Liver (tissue), 3 donors: ENCODE measurements around the gene ALG1L2.

ENCODE experiments used
- ATF3 ChIP-seq: IDR thresholded peaks from 2 replicates; pipeline ENCODE4 v1.6.1; 2016; ENCODE audit warnings: antibody characterized with exemption
- CTCF ChIP-seq: fragments of 150-350 bp; IDR thresholded peaks from 2 replicates; pipeline ENCODE4 v1.5.1; 2017; ENCODE audit warnings: improper control_type of control experiment, low read depth, low read length; ENCODE audit not compliant: missing input control
- EGR1 ChIP-seq, 2 donors: IDR thresholded peaks; 2 replicates each; pipeline ENCODE4 v1.6.1; 2016 to 2018; ENCODE audit warnings: antibody characterized with exemption in 2 of 2, low read depth in 2 of 2
- FOXA1 ChIP-seq: IDR thresholded peaks from 2 replicates; pipeline ENCODE4 v1.6.1; 2016; ENCODE audit warnings: antibody characterized with exemption
- FOXA2 ChIP-seq: IDR thresholded peaks from 2 replicates; pipeline ENCODE4 v1.6.1; 2016; ENCODE audit warnings: antibody characterized with exemption
- GABPA ChIP-seq, 2 donors: IDR thresholded peaks in 1 of 2; conservative IDR thresholded peaks in 1 of 2; 2 replicates each; pipeline ENCODE4 v1.6.1; 2016; ENCODE audit warnings: antibody characterized with exemption in 2 of 2, mild to moderate bottlenecking in 1 of 2, moderate library complexity in 1 of 2
- JUND ChIP-seq, 2 donors: IDR thresholded peaks; 2 replicates each; pipeline ENCODE4 v1.6.1; 2016; ENCODE audit warnings: antibody characterized with exemption in 2 of 2
- MAX ChIP-seq: IDR thresholded peaks from 2 replicates; pipeline ENCODE4 v1.6.1; 2016; ENCODE audit warnings: antibody characterized with exemption
- NR2F2 ChIP-seq: IDR thresholded peaks from 2 replicates; pipeline ENCODE4 v1.6.1; 2016; ENCODE audit warnings: antibody characterized with exemption
- RAD21 ChIP-seq, 2 donors: IDR thresholded peaks; 2 replicates each; pipeline ENCODE4 v1.6.1; 2016; ENCODE audit warnings: antibody characterized with exemption in 2 of 2, mild to moderate bottlenecking in 2 of 2
- SP1 ChIP-seq: IDR thresholded peaks from 2 replicates; pipeline ENCODE4 v1.6.1; 2018; ENCODE audit warnings: antibody characterized with exemption, mild to moderate bottlenecking
- TAF1 ChIP-seq: conservative IDR thresholded peaks from 2 replicates; pipeline ENCODE4 v1.6.1; 2016; ENCODE audit warnings: antibody characterized with exemption, mild to moderate bottlenecking
- TF ChIP-seq, protein P1 (sequence below): IDR thresholded peaks from 2 replicates; pipeline ENCODE4 v1.6.1; 2016; ENCODE audit warnings: antibody characterized with exemption, mild to moderate bottlenecking
- TF ChIP-seq, protein P2 (sequence below): IDR thresholded peaks from 2 replicates; pipeline ENCODE4 v1.6.1; 2016; ENCODE audit warnings: antibody characterized with exemption
- donor health status: healthy.
- donor health status: healthy.

DNA sequence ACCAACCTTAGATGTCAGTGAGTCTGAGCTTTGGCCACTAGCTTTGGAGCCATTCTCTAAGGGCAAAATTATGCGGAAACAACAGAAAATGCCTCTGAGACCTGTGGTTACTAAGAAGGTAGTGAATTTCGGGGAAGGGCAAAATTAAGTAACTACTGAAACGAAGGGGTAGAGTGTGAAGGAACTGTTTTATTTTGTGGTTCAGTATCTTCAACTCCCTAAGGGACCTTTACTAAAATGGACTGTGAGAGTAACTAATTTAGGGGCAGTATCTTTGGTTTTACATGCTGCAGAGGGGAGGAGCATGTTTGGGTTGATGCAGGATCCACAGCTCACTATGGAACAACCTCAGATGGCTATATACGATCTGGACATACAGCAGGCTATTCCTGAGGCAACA is 8.0 kb upstream of the ALG1L2 start:
- TF ChIP-seq CTCF (no peak), ATF3 (no peak), SP1 (no peak), EGR1 (IDR thresholded peaks at IDR 0.05; ENCODE audit: low read depth in 2 of 2) (no peak), MAX (no peak), FOXA1 (no peak), TAF1 (no peak), GABPA (IDR thresholded peaks at IDR 0.05 in 1 of 2, conservative IDR thresholded peaks at IDR 0.05 in 1 of 2) (no peak), RAD21 (IDR thresholded peaks at IDR 0.05) (no peak), JUND (IDR thresholded peaks at IDR 0.05) (no peak), FOXA2 (no peak), NR2F2 (no peak)
- TF ChIP-seq, protein P1, sequence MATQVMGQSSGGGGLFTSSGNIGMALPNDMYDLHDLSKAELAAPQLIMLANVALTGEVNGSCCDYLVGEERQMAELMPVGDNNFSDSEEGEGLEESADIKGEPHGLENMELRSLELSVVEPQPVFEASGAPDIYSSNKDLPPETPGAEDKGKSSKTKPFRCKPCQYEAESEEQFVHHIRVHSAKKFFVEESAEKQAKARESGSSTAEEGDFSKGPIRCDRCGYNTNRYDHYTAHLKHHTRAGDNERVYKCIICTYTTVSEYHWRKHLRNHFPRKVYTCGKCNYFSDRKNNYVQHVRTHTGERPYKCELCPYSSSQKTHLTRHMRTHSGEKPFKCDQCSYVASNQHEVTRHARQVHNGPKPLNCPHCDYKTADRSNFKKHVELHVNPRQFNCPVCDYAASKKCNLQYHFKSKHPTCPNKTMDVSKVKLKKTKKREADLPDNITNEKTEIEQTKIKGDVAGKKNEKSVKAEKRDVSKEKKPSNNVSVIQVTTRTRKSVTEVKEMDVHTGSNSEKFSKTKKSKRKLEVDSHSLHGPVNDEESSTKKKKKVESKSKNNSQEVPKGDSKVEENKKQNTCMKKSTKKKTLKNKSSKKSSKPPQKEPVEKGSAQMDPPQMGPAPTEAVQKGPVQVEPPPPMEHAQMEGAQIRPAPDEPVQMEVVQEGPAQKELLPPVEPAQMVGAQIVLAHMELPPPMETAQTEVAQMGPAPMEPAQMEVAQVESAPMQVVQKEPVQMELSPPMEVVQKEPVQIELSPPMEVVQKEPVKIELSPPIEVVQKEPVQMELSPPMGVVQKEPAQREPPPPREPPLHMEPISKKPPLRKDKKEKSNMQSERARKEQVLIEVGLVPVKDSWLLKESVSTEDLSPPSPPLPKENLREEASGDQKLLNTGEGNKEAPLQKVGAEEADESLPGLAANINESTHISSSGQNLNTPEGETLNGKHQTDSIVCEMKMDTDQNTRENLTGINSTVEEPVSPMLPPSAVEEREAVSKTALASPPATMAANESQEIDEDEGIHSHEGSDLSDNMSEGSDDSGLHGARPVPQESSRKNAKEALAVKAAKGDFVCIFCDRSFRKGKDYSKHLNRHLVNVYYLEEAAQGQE = no peak
- TF ChIP-seq, protein P2, sequence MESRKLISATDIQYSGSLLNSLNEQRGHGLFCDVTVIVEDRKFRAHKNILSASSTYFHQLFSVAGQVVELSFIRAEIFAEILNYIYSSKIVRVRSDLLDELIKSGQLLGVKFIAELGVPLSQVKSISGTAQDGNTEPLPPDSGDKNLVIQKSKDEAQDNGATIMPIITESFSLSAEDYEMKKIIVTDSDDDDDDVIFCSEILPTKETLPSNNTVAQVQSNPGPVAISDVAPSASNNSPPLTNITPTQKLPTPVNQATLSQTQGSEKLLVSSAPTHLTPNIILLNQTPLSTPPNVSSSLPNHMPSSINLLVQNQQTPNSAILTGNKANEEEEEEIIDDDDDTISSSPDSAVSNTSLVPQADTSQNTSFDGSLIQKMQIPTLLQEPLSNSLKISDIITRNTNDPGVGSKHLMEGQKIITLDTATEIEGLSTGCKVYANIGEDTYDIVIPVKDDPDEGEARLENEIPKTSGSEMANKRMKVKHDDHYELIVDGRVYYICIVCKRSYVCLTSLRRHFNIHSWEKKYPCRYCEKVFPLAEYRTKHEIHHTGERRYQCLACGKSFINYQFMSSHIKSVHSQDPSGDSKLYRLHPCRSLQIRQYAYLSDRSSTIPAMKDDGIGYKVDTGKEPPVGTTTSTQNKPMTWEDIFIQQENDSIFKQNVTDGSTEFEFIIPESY = no peak
